ENCODE results near the gene ATR.

The ATR gene

DNA sequence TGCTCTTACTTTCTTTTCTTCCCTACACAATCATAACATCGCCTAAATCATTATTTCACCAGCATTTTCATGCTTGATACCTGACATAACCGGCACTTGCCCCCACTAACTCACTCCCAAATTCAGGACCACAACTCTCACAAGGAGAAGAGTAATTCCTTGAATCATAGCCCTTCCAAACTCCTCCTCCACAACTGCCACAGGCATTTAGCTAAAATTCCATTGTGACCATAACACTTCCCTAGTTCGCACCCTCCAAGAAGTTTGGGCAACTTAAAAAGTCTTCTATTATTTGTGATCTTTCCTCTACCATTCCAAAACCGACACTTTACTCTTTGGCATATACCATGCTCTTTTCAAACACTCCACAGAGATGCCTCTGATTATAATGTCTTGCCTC, 71.3 kb downstream of the ATR start:
- DNase-seq: no peak

DNA sequence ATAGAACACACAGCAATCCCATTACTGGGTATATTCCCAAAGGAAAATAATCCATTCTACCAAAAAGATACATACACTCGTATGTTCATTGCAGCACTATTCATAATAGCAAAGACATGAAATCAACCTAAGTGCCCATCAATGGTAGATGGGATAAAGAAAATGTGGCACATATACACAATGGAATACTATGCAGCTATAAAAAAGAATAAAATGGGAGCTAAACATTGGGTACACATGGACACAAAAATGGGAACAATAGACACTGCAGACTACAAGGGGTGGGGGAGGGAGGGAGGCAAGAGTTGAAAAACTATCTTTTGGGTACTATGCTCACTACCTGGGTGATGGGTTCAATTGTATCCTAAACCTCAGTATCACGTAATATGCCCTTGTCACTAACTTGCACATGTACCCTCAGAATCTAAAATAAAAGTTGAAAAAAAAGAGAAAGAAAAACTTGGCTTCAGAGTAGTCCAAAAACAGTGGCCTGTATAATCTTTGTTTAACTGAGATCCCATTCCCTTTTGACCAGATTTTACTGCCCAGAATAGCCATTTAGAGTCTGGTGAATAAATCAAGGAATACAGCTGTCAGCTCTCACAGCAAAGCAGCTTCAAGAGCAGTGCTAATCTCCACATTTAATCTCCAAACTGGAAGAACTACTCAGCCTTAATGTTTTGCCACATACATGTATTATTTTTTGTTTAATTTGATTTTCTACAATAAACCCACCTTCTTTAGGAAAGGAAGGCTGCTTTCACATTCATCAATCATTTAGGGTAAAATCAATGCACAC, 76.1 kb downstream of the ATR start:
- DNase-seq: no peak

GRCh38 chr3:142501004-142501926, 77.3 kb downstream of the ATR start:
- DNase-seq: no peak

- DNase-seq: no peak
Measured at GRCh38 chr3:142500211-142500610, 78.3 kb downstream of the ATR start.

DNA sequence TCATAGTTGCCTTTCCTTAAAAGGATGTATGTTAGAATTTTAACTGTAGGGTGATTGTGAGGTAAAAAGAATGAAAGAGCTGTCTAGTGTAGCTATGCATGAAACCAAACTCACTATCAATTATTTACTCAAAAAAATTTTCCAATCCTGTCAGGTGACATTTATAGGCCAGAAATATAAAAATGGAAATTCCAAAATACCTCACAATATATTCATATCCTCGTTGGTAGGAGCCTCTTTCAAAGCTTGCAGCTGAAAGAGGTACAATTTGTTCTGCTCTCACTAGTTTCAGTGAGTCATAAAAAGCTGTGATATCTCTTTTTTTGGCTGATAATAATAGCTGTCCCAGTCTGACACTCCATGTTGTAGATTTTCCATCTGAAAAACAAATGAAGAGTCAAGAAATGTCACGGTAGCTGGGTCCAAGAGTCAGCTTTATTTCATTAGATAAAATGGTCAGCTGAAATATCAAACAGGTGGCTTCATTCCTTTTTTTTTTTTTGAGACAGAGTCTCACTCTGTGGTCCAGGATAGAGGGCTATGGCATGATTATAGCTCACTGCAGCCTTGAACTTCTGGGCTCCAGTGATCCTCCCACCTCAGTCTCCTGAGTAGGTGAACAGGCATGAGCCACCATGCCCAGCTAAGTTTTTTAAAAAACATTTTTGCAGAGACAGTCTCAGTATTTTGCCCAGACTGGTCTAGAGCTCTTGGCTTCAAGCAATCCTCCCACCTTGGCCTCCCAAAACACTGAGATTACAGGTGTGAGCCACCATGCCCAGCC, 79.9 kb downstream of the ATR start:
- no peak for DNase-seq

DNA sequence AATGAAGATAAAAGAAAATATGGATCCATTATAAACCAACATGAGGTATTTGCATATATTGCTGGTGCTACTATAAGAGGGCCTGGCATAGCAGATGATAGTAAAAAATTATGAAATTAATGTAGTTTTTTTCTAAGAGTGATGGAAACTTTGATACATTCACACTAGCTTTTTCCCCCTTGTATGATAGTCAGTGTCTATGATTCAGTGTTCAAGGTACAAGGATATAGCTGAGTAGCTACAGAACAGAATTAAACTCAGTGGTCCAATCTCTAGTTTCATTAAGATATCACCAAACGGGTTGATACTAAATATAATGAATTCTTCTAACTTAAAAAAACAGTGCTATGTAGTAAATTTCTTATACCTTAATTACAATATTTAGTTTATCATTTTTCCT, 80.8 kb downstream of the ATR start:
- DNase-seq: no peak

- DNase-seq: no peak
Measured at GRCh38 chr3:142495103-142495502, 83.4 kb downstream of the ATR start.

- DNase-seq: no peak
Measured at GRCh38 chr3:142492184-142492583, 86.3 kb downstream of the ATR start.

DNA sequence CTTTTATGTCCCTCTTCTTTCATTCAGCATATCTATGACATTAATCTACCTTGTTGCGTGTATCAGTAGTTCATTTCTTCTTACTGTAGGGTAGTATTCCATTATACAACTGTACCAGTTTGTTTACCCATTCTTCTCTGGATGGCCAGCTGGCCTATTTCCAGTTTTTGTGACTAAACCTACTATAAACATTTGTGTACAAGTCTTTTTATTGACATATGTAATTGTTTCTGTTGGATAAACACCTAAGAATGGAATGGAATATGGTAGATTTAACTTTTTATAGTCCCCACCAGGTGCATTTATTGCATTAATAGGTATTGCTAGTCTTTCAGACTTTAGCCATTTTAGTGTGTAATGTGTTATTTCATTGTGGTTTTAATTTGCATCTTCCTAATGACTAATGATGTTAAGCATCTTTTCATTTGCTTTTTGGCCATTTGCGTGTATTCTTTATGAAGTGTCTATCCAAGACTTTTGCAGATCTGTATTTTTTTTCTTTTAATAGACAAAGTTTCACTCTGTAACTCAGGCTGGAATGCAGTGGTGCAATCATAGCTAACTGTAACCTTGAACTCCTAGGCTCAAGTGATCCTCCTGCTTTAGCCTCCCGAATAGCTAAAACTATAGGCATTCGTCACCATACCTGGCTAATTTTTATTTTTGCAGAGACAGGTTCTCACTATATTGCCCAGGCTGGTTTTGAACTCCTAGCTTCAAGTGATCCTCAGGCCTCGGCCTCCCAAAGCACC, 88.8 kb downstream of the ATR start:
- no peak for DNase-seq

DNA sequence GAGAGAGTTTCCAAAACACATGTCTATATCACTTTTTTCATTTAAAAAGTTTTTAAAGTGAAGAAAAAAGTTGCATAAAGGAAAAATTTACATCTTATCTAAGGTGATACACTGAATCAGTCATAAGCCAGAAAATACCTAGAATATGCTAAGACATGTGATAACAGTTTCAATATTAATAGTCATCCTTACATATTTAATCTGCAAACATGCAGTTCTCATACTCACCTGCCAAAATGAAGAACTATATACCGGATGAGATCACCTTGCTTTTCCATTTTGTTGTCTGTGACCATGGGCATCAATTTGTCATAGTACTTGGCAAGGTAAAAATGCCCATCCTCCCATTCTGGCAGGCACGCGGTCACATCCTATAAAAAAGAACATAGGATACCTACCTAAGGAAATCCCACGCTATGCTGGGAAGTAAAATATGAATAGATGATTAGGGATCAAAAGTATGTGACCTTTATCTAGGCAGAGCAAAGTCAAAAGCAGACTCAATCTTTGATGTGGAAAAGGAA, 93.6 kb downstream of the ATR start:
- no peak for DNase-seq

- DNase-seq: no peak
Measured at GRCh38 chr3:142481196-142481595, 97.3 kb downstream of the ATR start.

GRCh38 chr3:142470826-142471225, 107.7 kb downstream of the ATR start:
- DNase-seq: no peak

DNA sequence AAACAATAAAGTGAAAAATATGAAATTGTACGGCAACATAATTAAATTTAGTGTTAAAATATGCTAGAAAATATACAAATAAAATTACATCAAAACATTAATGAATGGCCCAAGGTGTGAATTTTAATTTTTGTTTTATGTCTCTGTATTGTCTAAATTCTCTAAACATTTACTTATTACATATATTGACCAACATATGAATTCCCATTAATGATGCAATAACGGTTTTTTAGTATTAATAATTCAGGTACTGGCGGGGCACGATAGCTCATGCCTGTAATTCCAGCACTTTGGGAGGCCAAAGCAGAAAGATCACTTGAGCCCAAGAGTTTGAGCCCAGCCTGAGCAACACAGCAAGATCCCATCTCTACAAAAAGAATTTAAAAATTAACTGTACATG, 110.1 kb downstream of the ATR start:
- DNase-seq: no peak

DNA sequence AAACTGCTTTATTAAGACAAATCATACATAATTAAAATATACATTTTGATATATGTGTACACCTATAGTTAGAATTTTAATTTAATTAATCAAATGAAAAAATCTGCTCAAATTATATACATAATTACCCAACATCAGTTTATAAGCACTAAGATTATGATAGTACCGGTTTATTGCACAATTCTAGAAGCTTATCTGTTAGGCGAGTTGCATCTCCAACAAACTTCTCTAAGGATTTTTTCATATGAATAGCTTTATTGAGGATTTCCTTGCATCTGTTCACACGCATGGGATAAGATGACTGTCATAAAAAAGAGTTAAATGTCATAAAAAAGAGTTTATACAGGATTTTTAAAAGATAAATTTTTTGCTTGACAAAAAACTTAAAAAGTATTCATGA, 110.8 kb downstream of the ATR start:
- DNase-seq: no peak

DNA sequence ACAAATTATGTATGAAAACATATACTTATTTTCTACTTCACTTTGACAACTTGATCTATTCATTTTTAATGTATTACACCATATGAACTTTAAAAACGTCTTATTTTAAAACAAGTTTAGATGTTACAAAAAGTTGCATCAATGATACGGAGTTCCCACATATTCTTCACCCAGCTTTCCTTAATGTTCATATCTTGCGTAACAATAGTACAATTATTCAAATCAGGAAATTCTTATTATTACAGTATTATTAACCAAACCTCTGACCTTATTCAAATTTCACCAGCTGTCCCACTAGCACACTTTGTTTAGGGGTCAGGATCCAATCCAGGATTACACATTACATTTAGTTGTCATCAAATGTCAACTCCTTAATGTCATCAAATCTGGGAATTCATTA, 117.8 kb downstream of the ATR start:
- DNase-seq: no peak

DNA sequence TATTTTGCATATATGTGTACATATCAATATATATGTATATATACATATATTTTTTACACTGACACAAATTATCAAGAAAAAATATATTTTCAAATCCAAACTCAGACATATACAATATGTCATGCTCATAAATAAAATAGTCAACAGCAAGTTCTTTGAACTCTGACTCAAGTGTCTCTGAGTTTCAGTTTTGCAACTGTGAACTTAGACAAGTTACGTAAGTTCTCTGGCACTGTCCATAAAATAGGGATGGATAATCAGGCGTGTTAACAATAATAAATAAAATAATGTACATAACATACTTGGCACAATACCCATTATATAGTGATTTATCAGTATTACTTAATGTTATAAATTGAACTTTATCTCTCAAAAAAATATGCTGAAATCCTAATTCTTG, 118.6 kb downstream of the ATR start:
- no peak for DNase-seq

- no peak for DNase-seq
Measured at GRCh38 chr3:142459096-142459495, 119.4 kb downstream of the ATR start.

- no peak for DNase-seq
Measured at GRCh38 chr3:142450881-142451280, 127.7 kb downstream of the ATR start.

DNA sequence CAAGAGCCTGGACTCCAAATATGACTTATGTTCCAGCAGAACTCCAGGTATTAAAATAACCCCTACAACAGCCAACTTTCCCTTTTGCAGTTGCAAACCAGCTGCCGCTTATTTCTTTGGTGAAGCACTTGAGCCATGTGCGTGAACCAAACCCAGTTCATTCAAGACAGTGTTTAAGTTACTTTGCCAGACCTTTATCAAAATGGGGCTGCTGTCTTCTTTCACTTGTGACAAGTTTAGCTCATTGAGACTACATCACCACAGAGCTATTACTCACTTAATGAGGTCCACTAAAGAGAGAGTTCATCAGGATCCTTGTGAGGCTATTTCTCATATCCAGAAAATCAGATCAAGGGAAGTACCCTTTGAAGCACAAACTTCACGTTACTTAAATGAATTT, 128.3 kb downstream of the ATR start:
- DNase-seq: no peak

DNA sequence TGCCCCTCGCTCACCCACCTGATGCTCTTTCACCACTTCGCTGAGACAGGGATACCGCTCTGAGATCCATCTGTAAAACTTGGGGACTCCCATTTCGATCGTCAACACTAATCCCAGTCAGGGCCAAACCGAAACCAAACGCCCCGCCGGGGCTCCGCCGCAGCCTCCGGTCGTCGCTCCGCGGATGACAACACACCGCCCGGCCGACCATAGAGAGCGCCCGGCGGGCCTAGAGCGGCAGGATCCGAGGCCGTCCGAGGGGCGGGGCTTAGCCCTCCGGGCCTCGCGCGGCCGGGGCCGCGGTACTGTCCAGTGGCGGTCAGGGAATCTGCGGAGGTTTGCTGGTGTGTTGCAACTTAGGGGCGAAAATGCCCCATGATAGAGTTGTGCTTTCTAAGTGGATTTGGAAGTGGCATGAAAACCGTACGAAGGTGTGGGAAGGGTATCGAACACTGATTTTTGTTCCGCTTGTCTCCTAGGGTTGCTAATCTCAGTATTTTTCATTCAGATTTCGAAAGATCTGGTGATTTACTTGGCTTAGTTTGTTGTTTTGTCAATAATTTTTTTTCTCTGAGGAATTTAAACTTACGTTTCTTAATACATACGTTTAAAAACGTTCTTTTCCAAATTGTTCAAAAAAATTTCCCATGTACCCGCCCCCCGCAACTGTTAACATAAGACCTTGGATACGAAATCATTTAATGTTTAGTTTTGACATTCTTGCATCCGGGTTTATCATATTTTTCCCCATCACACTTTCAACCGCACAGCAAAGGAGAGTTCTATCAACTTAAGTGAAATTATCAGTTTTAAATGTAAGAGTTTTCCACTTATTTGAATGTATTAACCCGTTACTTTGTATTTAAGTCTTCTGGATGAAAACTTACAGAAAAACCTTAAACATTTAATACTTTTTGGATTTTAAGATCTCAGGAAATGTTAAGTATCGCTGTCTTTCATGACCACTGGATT, 130.4 kb downstream of the ATR start, which contains the start of gene XRN1:
Gene XRN1, minus strand, starts transcription at position 186 of the 972 bp plus-strand sequence. Its CDS starts 93 bp downstream, at position 93.
- peak; percentile 92 to 94 (median 92) for DNase-seq
